ENCODE data around the gene PLPP3. TPM values are rescaled to one million over a fixed set of nuclear protein-coding genes. Genes with fewer than 3 reads are reported as not detected.

PLPP3 gene
- polyA plus RNA-seq, 1 of the 3 experiments (the other 2 are of a cell fraction): 32.2 TPM

GRCh38 chr1:56578138-56578962, 1.0 kb downstream of the PLPP3 start:
- peak overlapping the region; percentile 75 for H3K9ac ChIP-seq
- H3K79me2 ChIP-seq (ENCODE audit: insufficient read depth): peaks cover 52% of the 10 kb centered on the region
- no peak for TF ChIP-seq EP300 (IDR thresholded peaks at IDR 0.05; ENCODE audit: borderline replicate concordance in 1 of 2, low read depth in 1 of 2, low read length in 1 of 2)
- no peak for TF ChIP-seq YY1 (IDR thresholded peaks at IDR 0.05; ENCODE audit: low read depth)
- TF ChIP-seq GATA2 (CRISPR knock-in tag; IDR thresholded peaks at IDR 0.05): no peak
- peak; percentile 49; the same call in 1 of the 2 replicates for TF ChIP-seq MXI1 (IDR thresholded peaks at IDR 0.05; ENCODE audit: low read depth, low read length)
- no peak for TF ChIP-seq GABPA (IDR thresholded peaks at IDR 0.05; ENCODE audit: low read depth)
- TF ChIP-seq RXRA (IDR thresholded peaks at IDR 0.05; ENCODE audit: borderline replicate concordance, low read depth): no peak
- no peak for TF ChIP-seq FOXJ3 (CRISPR knock-in tag; IDR thresholded peaks at IDR 0.05)
- TF ChIP-seq NFIC (IDR thresholded peaks at IDR 0.05; ENCODE audit: borderline replicate concordance): 0 out of 2 replicates have a peak, but pooled peaks have one; percentile 13
- TF ChIP-seq RAD21 (IDR thresholded peaks at IDR 0.05; ENCODE audit: low read length): no peak
- TF ChIP-seq ELF1 (IDR thresholded peaks at IDR 0.05): no peak
- TF ChIP-seq TAF1 (IDR thresholded peaks at IDR 0.05; ENCODE audit: borderline replicate concordance, low read depth, low read length): no peak
- peak; percentile 49; the same call in 1 of the 2 replicates for TF ChIP-seq SIN3A (IDR thresholded peaks at IDR 0.05; ENCODE audit: borderline replicate concordance, low read depth, low read length)
- TF ChIP-seq IRF3 (IDR thresholded peaks at IDR 0.05; ENCODE audit: low read depth, low read length): no peak
- TF ChIP-seq USF2 (IDR thresholded peaks at IDR 0.05; ENCODE audit: borderline replicate concordance, low read depth, low read length): no peak
- no peak for TF ChIP-seq CHD2 (IDR thresholded peaks at IDR 0.05; ENCODE audit: low read length, partially characterized antibody)
- no peak for TF ChIP-seq ZBTB33 (IDR thresholded peaks at IDR 0.05; ENCODE audit: borderline replicate concordance, low read depth)
- TF ChIP-seq NRF1 (IDR thresholded peaks at IDR 0.05; ENCODE audit: low read depth, low read length): no peak
- TF ChIP-seq TCF12 (IDR thresholded peaks at IDR 0.05): no peak
- no peak for TF ChIP-seq PBX3 (IDR thresholded peaks at IDR 0.05)
- no peak for TF ChIP-seq FOXM1 (IDR thresholded peaks at IDR 0.05; ENCODE audit: low read depth)
- TF ChIP-seq POLR2AphosphoS5 (IDR thresholded peaks at IDR 0.05; ENCODE audit: low read depth, low read length): no peak
- TF ChIP-seq CTCF (IDR thresholded peaks at IDR 0.05): no peak
- no peak for TF ChIP-seq EZH2phosphoT487 (IDR thresholded peaks at IDR 0.05; ENCODE audit: borderline replicate concordance, low read depth)
- TF ChIP-seq TEAD4 (IDR thresholded peaks at IDR 0.05; ENCODE audit: borderline replicate concordance, insufficient read depth): no peak
- TF ChIP-seq USF1 (IDR thresholded peaks at IDR 0.05; ENCODE audit: borderline replicate concordance, low read depth): no peak

More at GRCh38 chr1:56578138-56578962, 1.0 kb downstream of the PLPP3 start:
- H3K9me3 ChIP-seq: no peaks in the 10 kb centered on the region
- H3K36me3 ChIP-seq (replicated peaks in 1 of 2; ENCODE audit: control insufficient read depth in 1 of 2, insufficient read depth in 2 of 2, low read length in 1 of 2): peaks cover 0 to 6% of the 10 kb centered on the region in 2 experiments
- DNase-seq: peak; percentile 80
- POLR2A ChIA-PET: interaction anchor here (0.8 to 1.3 kb wide), 6 partner anchors 378 to 974 kb away, joined by 3 to 6 read pairs (median 3); no protein-coding TSS in a partner anchor
- 5% methylated on average over 8 of the region's 64 CpGs for WGBS (ENCODE audit: low lambda C conversion rate)
- CTCF ChIA-PET: interaction anchor here (0.7 to 3.4 kb wide), 28 partner anchors 9 to 1301 kb away, joined by 3 to 21 read pairs (median 3); no protein-coding TSS in a partner anchor
- no peaks in the 10 kb centered on the region for H3F3A ChIP-seq (replicated peaks; ENCODE audit: insufficient read depth)
- peaks cover 0 to 11% of the 10 kb centered on the region in 2 experiments; a peak in 2 of 4 replicates for H3K4me1 ChIP-seq (ENCODE audit: control insufficient read depth in 1 of 2, insufficient read depth in 2 of 2, low read depth in 1 of 2, low read length in 1 of 2)
- H3K9me2 ChIP-seq: no peaks in the 10 kb centered on the region
- peak overlapping the region; percentile 87 to 95 for H3K4me3 ChIP-seq (ENCODE audit: low read depth in 2 of 2, low read length in 1 of 2)
- H4K20me1 ChIP-seq (ENCODE audit: insufficient read depth): peaks cover 36% of the 10 kb centered on the region; the same call in 1 of the 2 replicates
- peak overlapping the region; percentile 86 for H3K4me2 ChIP-seq
- H3K27ac ChIP-seq (ENCODE audit: low read depth in 2 of 2, low read length in 1 of 2): peak overlapping the region; percentile 81 to 98
- H2AFZ ChIP-seq (ENCODE audit: low read depth): peak overlapping the region; percentile 93
- H3K27me3 ChIP-seq (ENCODE audit: insufficient read depth): no peaks in the 10 kb centered on the region

All from SK-N-SH (cell line).